ENCODE measurements around the gene AFP. TPM values are rescaled to one million over a fixed set of nuclear protein-coding genes. Genes with fewer than 3 reads are reported as not detected.

Gene AFP
- polyA plus RNA-seq, 3 donors = not detected

DNA sequence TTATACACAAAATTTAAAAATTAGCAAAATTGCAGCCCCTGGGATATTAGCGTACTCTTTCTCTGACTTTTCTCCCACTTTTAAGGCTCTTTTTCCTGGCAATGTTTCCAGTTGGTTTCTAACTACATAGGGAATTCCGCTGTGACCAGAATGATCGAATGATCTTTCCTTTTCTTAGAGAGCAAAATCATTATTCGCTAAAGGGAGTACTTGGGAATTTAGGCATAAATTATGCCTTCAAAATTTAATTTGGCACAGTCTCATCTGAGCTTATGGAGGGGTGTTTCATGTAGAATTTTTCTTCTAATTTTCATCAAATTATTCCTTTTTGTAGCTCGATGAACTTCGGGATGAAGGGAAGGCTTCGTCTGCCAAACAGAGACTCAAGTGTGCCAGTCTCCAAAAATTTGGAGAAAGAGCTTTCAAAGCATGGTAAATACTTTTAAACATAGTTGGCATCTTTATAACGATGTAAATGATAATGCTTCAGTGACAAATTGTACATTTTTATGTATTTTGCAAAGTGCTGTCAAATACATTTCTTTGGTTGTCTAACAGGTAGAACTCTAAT lies 26.0 kb upstream of the AFP start:
- Histone ChIP-seq H3K4me3 (replicated peaks in 1 of 3; ENCODE audit: low read depth in 2 of 3, low read length in 3 of 3) (no peak overlapping the region), H3K36me3 (replicated peaks in 1 of 2; ENCODE audit: control insufficient read depth in 1 of 2, insufficient read depth in 2 of 2, low read length in 2 of 2) (no peaks in the 10 kb centered on the region), H3K9me3 (replicated peaks in 1 of 2; ENCODE audit: control insufficient read depth in 1 of 2, insufficient read depth in 1 of 2, low read length in 2 of 2) (no peaks in the 10 kb centered on the region), H3K4me2 (replicated peaks; ENCODE audit: extremely low read depth, low read length, poor library complexity, severe bottlenecking) (no peak overlapping the region), H2AFZ (ENCODE audit: insufficient read depth, low read depth, low read length, poor library complexity, severe bottlenecking) (no peak overlapping the region), H3K79me2 (ENCODE audit: insufficient read depth, low read length) (no peaks in the 10 kb centered on the region), H3K27me3 (ENCODE audit: control insufficient read depth in 2 of 2, insufficient read depth in 2 of 2, low read length in 2 of 2) (no peaks in the 10 kb centered on the region), H3K27ac (ENCODE audit: low read depth in 1 of 2, low read length in 2 of 2) (no peak overlapping the region), H3K4me1 (ENCODE audit: control insufficient read depth in 1 of 2, insufficient read depth in 2 of 2, low read length in 2 of 2) (no peaks in the 10 kb centered on the region), H3K9ac (ENCODE audit: insufficient read depth, low read length, poor library complexity, severe bottlenecking) (no peak overlapping the region), H4K20me1 (ENCODE audit: insufficient read depth, low read length) (no peaks in the 10 kb centered on the region)
- intact Hi-C loops (cut with micrococcal nuclease) = no loop called here
- TF ChIP-seq, protein P1, sequence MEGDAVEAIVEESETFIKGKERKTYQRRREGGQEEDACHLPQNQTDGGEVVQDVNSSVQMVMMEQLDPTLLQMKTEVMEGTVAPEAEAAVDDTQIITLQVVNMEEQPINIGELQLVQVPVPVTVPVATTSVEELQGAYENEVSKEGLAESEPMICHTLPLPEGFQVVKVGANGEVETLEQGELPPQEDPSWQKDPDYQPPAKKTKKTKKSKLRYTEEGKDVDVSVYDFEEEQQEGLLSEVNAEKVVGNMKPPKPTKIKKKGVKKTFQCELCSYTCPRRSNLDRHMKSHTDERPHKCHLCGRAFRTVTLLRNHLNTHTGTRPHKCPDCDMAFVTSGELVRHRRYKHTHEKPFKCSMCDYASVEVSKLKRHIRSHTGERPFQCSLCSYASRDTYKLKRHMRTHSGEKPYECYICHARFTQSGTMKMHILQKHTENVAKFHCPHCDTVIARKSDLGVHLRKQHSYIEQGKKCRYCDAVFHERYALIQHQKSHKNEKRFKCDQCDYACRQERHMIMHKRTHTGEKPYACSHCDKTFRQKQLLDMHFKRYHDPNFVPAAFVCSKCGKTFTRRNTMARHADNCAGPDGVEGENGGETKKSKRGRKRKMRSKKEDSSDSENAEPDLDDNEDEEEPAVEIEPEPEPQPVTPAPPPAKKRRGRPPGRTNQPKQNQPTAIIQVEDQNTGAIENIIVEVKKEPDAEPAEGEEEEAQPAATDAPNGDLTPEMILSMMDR (IDR thresholded peaks at IDR 0.05) = no peak
- no peaks in the 10 kb centered on the region for H3K27me3 Mint-ChIP-seq (ENCODE audit: low read depth in 3 of 3)
- H3K9me3 Mint-ChIP-seq = peaks cover 0 to 2% (median 0%) of the 10 kb centered on the region in 7 donors
- H3K27ac Mint-ChIP-seq = no peak overlapping the region
- whole genome bisulfite sequencing (ENCODE audit: insufficient coverage) = no CpG with 5 or more reads among the region's 8 CpGs
- no peaks in the 10 kb centered on the region for H3K36me3 Mint-ChIP-seq
- DNase-seq = no peak
- H3K4me1 Mint-ChIP-seq = no peaks in the 10 kb centered on the region
- H3K4me3 Mint-ChIP-seq = no peak overlapping the region

DNA sequence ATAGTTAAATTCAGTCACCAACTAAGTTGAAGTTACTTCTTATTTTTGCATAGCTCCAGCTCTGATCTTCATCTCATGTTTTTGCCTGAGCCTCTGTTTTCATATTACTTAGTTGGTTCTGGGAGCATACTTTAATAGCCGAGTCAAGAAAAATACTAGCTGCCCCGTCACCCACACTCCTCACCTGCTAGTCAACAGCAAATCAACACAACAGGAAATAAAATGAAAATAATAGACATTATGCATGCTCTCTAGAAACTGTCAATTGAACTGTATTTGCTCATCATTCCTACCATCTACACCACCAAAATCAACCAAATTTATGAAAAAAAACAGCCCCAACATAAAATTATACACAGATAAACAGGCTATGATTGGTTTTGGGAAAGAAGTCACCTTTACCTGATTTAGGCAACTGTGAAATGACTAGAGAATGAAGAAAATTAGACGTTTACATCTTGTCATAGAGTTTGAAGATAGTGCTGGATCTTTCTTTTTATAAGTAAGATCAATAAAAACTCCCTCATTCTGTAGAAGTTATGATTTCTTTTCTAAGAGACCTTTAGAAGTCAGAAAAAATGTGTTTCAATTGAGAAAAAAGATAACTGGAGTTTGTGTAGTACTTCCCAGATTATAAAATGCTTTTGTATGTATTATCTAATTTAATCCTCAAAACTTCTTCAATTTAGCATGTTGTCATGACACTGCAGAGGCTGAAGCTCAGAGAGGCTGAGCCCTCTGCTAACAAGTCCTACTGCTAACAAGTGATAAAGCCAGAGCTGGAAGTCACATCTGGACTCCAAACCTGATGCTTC lies 24.9 kb upstream of the AFP start:
- Mint-ChIP-seq H3K4me1 (no peaks in the 10 kb centered on the region), H3K9me3 (peaks cover 0 to 2% (median 0%) of the 10 kb centered on the region in 7 donors), H3K27me3 (ENCODE audit: low read depth in 3 of 3) (no peaks in the 10 kb centered on the region), H3K27ac (no peak overlapping the region), H3K4me3 (no peak overlapping the region), H3K36me3 (no peaks in the 10 kb centered on the region)
- Histone ChIP-seq H3K4me1 (ENCODE audit: control insufficient read depth in 1 of 2, insufficient read depth in 2 of 2, low read length in 2 of 2) (no peaks in the 10 kb centered on the region), H3K9ac (ENCODE audit: insufficient read depth, low read length, poor library complexity, severe bottlenecking) (no peak overlapping the region), H3K27ac (ENCODE audit: low read depth in 1 of 2, low read length in 2 of 2) (no peak overlapping the region), H3K79me2 (ENCODE audit: insufficient read depth, low read length) (no peaks in the 10 kb centered on the region), H4K20me1 (ENCODE audit: insufficient read depth, low read length) (no peaks in the 10 kb centered on the region), H3K9me3 (replicated peaks in 1 of 2; ENCODE audit: control insufficient read depth in 1 of 2, insufficient read depth in 1 of 2, low read length in 2 of 2) (no peaks in the 10 kb centered on the region), H3K4me3 (replicated peaks in 1 of 3; ENCODE audit: low read depth in 2 of 3, low read length in 3 of 3) (no peak overlapping the region), H3K36me3 (replicated peaks in 1 of 2; ENCODE audit: control insufficient read depth in 1 of 2, insufficient read depth in 2 of 2, low read length in 2 of 2) (no peaks in the 10 kb centered on the region), H3K27me3 (ENCODE audit: control insufficient read depth in 2 of 2, insufficient read depth in 2 of 2, low read length in 2 of 2) (no peaks in the 10 kb centered on the region), H3K4me2 (replicated peaks; ENCODE audit: extremely low read depth, low read length, poor library complexity, severe bottlenecking) (no peak overlapping the region), H2AFZ (ENCODE audit: insufficient read depth, low read depth, low read length, poor library complexity, severe bottlenecking) (no peak overlapping the region)
- TF ChIP-seq, protein P1 (IDR thresholded peaks at IDR 0.05) = no peak
- no CpG with 5 or more reads among the region's 3 CpGs for WGBS (ENCODE audit: insufficient coverage)
- intact Hi-C loops (cut with micrococcal nuclease) = no loop called here
- DNase-seq = no peak

Measured in CD14-positive monocyte (primary cell).